Activated naive CD8-positive, alpha-beta T cell treated with anti-CD3 and anti-CD28 coated beads, Interleukin-2, amount 50 U/mL, for 16 hours (primary cell): ENCODE results near the gene GAB2.
"Not testable (repeated sequence)": the region's sequence is repeated elsewhere in the genome, so short reads cannot be mapped to it uniquely, and the experiment has no call there.

Experiments used
- DNase-seq: peaks from one replicate; pipeline ENCODE4 v3.0.0-alpha.2; 2020; ENCODE audit warnings: low read depth, low spot score

GAB2 gene

GRCh38 chr11:78365381-78365792 lies 52.2 kb downstream of the GAB2 start:
- DNase-seq: no peak

- no peak for DNase-seq
Measured at GRCh38 chr11:78364128-78364751, 53.4 kb downstream of the GAB2 start.

- no peak for DNase-seq
Measured at GRCh38 chr11:78363024-78363619, 54.5 kb downstream of the GAB2 start.

- no peak for DNase-seq
Measured at GRCh38 chr11:78361228-78361627, 56.4 kb downstream of the GAB2 start.

GRCh38 chr11:78359921-78360320 lies 57.7 kb downstream of the GAB2 start:
- DNase-seq: no peak

GRCh38 chr11:78357924-78358323 lies 59.7 kb downstream of the GAB2 start:
- not testable (repeated sequence) for DNase-seq

- not testable (repeated sequence) for DNase-seq
Measured at GRCh38 chr11:78357425-78357824, 60.2 kb downstream of the GAB2 start.

- not testable (repeated sequence) for DNase-seq
Measured at GRCh38 chr11:78355742-78356141, 61.9 kb downstream of the GAB2 start.

GRCh38 chr11:78355309-78355705 lies 62.3 kb downstream of the GAB2 start:
- no peak for DNase-seq

GRCh38 chr11:78354408-78355308 lies 63.0 kb downstream of the GAB2 start:
- no peak for DNase-seq

- no peak for DNase-seq
Measured at GRCh38 chr11:78351979-78352841, 65.4 kb downstream of the GAB2 start.

- no peak for DNase-seq
Measured at GRCh38 chr11:78351193-78351592, 66.4 kb downstream of the GAB2 start.

- no peak for DNase-seq
Measured at GRCh38 chr11:78350646-78351165, 66.9 kb downstream of the GAB2 start.

- no peak for DNase-seq
Measured at GRCh38 chr11:78350091-78350645, 67.5 kb downstream of the GAB2 start.

GRCh38 chr11:78349624-78350023 lies 68.0 kb downstream of the GAB2 start:
- no peak for DNase-seq

- no peak for DNase-seq
Measured at GRCh38 chr11:78349114-78349513, 68.5 kb downstream of the GAB2 start.

GRCh38 chr11:78347956-78348355 lies 69.7 kb downstream of the GAB2 start:
- no peak for DNase-seq

- no peak for DNase-seq
Measured at GRCh38 chr11:78346799-78347198, 70.8 kb downstream of the GAB2 start.

- no peak for DNase-seq
Measured at GRCh38 chr11:78345450-78345849, 72.2 kb downstream of the GAB2 start.

GRCh38 chr11:78344676-78345075 lies 72.9 kb downstream of the GAB2 start:
- no peak for DNase-seq

GRCh38 chr11:78344094-78344493 lies 73.5 kb downstream of the GAB2 start:
- no peak for DNase-seq
